ENCODE data around the gene NMD3.
A peak's percentile ranks its signal among the peaks of the same experiment; 100 is the strongest.
"Not testable (repeated sequence)": the region's sequence is repeated elsewhere in the genome, so short reads cannot be mapped to it uniquely, and the experiment has no call there.

NMD3 gene

DNA sequence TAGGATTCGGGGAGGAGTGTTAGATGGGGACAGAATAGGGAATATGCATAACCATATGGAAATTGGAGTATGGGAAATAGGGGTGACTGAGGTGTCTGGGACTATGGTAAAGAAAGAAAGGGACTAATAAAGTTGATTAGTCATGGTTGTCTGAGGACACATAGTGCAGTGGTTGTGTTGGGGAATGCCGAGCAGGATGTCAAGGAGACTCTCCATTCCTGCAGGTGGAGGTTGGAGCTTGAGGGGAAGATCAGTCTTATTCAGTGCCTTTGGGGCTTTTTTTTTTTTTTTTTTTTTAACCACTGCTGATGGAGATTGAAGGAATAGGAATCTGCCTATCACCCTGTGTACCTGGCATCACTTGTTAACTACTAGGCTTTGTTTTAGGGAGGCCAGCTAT lies 10.8 kb downstream of the NMD3 start:
- DNase-seq (ENCODE audit: low spot score), result no peak

DNA sequence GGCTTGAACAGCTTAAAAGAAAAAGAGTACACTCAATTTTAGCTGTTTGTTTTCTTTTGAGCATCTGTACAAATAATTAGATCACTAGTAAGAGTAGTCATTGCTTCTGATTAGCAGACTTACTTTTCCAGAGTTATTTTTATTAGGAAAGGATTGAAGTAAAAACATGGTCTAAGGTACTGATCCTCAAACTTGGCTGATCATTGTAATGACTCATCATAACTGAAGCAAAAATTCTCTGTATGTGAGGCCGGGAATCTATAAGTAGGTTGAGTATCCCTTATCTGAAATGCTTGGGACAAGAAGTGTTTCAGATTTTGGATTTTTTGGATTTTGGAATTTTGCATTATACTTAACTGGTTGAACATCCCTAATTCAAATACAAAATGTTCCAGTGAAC lies 12.4 kb downstream of the NMD3 start:
- DNase-seq (ENCODE audit: low spot score), result no peak

DNA sequence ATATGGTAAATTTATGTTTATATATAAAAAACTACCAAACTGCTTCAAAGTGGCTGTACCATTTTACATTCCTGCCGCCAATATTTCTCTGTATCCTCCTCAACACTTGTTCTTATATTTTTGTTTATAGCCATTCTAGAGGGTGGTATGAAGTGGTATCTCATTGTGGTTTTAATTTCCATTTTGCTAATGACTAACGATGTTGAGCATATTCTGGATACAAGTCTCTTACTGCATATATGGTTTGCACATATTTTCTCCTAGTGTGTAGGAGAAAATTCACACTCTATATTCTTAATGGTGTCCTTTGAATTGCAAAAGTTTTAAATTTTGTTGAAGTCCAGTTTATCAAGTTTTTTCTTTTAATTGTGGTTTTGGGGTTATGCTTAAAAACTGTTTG lies 15.1 kb downstream of the NMD3 start:
- no peak for DNase-seq (ENCODE audit: low spot score)

DNA sequence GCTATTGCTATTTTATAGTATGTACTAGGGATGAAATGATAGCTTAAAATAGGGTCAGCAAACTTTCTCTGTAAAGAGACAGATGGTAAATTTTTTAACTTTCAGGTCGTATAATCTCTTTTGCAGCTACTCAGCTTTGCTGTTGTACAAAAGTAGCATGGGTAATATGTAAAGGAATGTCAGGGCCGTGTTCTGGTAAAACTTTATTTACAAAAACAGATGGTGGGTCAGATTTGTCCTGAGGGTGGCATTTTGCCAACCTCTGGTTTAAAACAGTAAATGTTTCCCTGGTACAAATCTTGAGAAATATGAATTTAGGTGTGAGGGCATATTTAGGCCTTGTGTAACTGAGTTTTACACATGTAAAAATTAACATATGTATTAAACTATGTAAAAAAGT lies 18.6 kb downstream of the NMD3 start:
- no peak for DNase-seq (ENCODE audit: low spot score)

DNA sequence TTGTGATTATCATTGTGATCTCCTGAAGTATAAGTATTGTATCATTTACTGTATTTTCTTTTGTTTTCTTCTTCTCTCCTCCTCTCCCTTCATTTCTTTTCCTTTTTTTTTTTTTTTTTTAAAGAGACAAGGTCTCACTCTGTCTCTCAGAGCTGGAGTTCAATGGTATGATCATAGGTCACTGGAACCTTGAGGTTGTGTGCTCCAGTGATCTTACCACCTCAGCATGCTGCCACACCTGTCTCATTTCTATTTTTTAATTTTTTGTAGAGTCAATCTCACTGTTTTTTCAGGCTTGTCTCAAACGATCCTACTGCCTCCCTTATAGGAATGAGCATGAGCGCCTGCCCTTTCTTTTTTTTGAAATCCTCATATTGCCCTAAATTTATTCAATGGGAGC lies 23.4 kb downstream of the NMD3 start:
- no peak for DNase-seq (ENCODE audit: low spot score)

DNA sequence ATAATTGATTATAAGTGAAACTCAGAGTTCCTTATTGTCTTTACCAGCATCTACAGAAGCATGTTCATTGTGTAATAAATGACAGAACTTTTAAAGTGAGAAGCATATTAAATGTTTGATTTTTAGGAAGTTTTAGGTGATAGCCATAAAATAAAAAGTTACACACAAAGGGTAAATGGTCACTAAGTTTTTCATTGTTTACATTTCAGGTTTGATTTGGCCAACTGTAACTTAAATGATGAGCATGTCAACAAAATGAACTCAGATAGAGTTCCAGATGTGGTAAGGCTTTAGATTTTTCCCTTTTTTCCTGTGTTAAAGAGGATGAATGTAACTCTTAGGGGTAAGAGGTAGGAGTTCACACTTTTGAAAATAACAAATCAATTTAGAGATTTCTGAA lies 25.9 kb downstream of the NMD3 start:
- no peak for DNase-seq (ENCODE audit: low spot score)

DNA sequence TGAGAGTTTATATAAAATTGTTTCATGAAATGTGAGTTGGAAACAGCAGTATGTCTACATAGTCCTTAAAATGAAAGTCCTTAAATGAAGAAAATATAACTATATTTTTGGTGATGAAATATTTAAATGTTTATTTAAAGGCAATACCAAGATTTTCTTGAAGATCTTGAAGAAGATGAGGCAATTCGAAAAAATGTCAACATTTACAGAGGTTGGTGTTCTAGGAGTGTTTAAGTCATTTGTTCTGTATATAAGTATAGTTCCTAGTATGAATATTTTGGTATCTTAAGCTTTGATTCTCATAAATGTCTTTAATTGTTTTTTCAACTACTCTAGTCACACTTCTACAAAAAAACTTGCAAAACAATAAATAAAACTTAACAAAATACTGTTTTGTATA lies 29.0 kb downstream of the NMD3 start:
- no peak for DNase-seq (ENCODE audit: low spot score)

DNA sequence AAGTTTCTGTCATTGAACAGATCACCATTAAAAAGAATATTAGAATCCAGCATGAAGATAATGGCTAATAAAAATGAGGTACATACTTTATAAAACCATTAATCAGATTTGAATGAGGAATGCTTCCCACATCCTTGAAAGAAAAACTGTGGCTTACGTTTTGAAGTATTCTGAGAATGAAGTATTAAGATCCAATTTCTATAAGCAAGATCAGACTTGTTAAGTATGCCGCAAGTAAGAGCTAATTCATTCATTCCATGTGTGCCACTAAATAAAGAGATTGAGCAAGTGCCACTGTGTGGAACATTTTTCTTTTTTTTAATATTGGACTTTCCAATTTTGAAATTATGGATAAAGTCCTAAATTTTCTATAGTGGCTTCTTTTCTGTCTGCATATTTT lies 30.6 kb downstream of the NMD3 start:
- no peak for DNase-seq (ENCODE audit: low spot score)

DNA sequence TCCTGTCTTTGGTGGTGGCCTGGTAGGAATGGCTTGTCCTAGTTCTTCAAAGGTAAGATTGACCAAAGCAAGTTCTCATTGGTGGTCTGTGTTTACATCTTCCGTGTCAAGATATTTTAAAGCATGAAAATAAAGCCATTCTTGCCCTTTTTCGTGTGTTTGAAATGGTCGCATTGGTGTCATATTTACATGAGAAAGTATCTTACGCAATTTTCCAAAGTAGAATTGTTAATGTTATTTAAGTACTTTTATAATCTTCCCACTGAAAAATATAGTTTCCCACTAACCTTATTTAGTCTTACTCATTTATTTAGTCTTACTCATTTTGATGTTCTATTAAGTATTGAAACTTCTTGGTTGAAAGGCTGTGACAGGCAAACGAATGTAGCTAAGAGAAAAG lies 31.0 kb downstream of the NMD3 start:
- DNase-seq (ENCODE audit: low spot score), result no peak

DNA sequence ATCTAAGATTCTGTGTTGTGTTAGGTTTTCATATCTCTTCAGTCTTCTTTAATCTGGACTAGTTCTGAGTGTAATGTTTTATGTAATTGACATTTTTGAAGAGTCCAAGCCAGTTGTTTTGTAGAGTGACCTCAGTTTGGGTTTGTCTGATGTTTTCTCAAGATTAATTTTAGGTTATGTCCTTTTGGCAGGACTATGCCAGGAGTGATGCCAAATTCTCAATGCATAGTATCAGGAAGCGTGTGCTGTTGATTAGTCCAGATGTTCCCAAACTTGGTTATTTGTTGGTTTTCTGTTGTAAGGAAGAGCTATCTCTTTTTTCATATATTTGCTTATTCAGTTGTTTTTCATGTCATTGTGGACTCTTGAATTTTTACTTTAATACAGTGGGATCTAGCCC lies 32.6 kb downstream of the NMD3 start:
- DNase-seq (ENCODE audit: low spot score), result no peak

DNA sequence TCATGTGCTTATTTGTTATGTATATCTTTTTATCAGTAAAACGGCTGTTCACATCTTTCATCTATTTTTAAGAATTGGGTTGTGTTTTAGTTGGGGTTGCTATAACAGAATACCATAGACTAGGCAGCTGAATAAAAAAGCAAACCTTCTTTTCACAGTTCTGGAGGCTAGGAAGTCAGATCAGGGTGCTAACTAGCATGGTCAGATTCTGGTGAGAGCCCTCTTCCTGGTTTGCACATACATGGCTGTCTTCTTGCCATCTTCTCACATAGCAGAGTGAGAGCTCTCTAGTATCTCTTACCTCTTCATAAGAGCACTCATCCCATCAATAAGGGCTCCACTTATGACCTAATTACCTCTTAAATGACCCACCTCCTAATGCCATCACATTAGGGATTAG lies 33.8 kb downstream of the NMD3 start:
- DNase-seq (ENCODE audit: low spot score), result no peak

DNA sequence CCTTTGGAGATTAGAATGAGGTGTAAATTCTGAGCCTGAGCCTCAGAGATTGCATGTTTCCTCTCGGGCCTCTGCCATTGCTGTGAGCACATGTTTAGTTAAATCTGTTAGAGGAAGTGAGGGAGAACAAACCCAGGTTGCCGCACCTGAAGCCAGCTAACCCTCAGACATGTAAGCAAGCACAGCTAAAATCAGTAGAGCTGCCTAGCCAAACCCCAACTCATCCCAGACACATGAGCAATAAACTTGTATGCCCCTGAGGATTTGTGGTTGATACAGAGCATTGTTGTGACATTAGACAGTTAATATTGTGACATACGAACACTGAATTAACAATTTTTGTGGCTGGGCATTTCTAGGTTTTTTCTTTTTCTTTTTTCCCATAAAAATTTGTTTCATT lies 41.9 kb downstream of the NMD3 start:
- no peak for DNase-seq (ENCODE audit: low spot score)

DNA sequence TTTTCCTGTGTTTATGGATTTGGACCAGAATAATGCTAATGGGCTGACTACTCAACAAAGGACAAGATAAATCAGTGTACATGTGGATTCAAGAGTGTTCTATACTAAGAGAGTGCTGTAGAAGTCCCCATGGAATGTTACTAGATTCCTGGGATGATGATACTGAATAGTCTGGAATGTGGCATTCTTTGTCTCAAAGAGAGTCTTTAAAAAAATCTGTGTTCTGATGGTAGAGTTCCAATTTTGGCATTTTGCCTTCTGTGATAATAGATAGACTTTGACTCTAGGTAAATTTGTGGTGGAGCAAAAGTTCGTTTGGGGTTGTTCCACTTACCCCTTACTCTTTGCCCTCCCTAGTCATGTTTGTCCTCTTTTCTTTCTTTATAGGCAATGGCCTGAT lies 43.7 kb downstream of the NMD3 start:
- DNase-seq (ENCODE audit: low spot score), result no peak

DNA sequence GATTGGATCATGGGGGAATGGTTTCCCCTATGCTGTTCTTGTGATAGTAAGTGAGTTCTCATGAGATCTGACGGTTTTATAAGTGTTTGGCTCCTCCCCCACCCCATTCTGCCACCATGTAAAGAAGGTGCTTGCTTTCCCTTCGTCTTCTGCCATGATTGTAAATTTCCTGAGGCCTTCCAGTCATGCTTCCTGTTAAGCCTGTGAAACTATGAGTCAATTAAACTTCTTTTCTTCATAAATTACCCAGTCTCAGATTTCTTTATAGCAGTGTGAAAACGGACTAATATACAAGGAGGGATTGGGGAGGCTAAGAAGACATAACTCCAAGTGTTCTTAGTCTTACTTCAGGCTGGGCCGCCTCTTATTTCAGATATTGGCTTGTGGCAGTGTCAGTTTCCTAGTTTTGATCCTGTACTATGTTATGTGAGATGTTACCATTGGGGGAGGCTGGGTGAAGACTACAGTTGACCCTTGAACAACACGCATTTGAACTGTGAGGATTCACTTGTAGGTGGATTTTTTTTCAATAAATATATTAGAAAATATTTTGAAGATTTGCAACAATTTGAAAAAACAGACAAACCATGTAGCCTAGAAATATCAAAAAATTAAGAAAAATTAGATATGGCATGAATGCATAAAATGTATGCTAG lies 44.9 kb downstream of the NMD3 start:
- no peak for DNase-seq (ENCODE audit: low spot score)

DNA sequence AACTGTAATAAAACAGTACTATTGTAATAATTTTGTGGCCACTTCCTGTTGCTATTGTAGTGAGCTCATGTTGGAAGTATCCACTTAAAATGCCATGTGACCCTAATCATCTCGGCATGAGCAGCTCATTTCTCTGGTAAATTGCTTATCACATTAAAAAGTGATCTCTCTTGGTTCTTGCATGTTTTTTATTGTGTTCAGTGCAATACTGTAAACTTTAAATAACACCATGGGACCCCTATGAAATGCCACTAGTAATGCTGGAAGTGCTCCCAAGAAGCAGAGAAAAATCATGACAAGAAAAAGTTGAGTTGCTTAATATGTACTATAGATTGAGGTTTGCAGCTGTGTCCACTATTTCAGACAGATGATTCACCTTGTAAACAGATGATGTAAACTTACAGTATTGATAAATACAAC lies 45.6 kb downstream of the NMD3 start:
- DNase-seq (ENCODE audit: low spot score), result no peak

DNA sequence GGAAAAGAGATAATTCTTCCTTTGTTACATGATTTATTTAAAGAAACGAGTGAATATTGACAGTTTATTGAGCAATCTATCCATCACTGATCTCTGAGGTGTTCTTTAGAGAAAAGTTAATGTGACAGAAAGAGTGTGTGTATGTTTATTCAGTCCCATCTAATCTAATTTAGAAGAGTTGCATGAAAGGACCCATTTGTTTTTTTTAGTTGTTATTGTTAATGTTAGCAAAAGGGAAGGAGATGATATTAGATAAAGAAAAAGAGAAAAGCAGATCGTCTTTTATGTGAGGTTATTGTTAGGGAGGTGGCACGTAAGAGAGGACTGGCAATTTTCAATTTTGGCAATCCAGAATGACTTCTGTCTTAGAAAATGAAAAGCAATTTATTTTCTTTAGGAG lies 46.5 kb downstream of the NMD3 start:
- DNase-seq (ENCODE audit: low spot score), result no peak

DNA sequence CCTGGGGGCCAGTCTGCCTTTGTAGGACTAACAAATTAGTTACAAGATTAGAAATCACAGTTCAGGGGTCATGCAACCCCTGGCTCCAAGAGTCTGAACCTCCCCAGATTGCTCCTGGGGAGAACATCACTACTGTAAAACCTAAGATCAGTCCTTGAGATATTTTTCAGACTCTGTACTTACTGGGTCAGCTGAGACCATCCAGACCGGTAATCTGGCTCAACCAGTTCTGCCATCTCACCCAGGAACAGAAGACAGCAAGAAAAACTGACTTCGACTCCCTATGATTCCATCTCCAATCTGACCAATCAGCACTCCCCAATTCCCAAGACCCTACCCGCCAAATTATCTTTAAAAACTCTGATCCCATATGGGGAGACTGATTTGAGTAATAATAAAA lies 47.5 kb downstream of the NMD3 start:
- no peak for DNase-seq (ENCODE audit: low spot score)

DNA sequence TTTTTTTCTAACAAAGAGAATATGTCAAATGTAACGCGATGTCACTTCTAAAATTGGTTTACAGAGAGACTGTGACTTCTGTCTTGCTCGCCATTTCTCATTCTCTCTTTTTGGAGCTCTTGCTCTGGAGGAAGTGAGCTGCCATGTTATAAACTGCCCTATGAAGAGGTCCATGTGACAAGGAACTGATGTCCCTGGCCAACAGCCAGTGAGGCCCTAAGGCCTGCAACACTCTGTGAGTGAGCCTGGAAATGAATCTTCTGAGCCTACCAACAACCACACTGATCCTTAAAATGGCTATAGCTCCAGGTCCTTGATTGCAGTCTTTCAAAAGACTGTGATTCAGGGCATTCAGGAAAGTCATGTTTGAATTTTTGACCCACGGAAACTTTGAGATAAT lies 49.9 kb downstream of the NMD3 start:
- DNase-seq (ENCODE audit: low spot score), result no peak

DNA sequence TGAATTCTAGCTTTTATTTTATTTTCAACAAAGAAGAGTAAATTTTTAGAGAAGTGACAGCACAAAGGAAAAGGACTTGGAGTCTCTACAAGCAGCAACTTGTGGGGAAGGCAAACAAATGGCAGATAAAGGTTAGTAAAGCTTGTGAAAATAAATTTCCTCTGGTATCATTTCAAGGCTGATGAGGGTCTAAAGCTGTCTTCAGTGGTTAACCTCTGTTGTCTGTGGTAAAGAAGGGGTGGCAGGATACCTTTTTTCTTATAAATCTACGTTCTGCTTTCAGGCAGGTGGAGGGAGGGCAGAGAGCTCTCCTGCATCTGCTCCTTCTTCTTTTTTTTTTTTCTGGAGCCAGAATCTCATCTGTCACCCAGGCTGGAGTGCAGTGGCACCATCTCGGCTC lies 50.5 kb downstream of the NMD3 start:
- DNase-seq (ENCODE audit: low spot score), result no peak

DNA sequence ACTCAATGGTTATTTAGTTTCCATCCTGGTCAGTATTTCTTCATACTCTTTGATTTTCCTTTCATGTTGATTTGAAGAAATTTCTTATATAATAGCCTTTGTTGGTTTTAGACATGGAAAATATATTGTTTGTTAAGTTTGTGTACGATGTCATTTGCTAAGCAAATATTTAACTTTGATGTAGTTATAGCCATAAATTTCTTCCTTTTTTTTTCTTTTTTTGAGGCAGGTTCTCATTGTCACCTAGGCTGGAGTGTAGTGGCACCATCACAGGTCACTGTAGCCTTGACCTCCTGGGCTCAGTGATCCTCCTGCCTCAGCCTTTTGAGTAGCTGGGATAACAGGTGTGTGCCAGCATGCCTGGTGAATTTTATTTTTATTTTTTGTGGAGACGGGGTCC lies 51.4 kb downstream of the NMD3 start:
- no peak for DNase-seq (ENCODE audit: low spot score)

DNA sequence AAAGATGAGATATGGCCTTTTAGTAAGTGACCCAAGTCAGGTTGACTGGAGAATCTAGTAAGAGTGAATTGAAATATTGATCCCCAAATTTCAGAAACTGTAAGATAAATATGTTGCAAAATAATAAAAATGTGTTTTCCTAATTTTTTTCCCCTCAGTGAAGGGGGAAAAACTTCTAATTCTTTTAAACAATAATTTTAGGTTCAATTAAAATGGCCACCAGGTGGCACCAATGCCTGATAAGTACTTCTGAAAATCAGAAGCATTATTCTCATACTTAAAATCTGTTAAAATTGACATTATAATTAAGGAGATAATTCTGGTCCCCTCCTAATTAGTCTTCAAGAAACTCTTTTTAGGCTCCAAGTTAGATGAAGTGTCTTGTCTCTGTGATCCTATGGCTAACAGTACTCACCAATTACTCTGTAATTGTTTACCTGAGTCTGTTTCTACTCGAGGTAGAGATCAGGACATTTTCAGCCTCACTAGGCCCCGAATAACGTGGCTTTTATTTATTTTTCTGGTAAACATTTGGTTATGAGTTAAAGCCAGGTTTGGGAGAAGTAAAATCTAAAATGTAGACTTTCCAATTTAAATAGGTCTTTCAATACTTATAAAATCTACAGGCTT lies 52.6 kb downstream of the NMD3 start:
- peak; percentile 42 for DNase-seq (ENCODE audit: low spot score)

DNA sequence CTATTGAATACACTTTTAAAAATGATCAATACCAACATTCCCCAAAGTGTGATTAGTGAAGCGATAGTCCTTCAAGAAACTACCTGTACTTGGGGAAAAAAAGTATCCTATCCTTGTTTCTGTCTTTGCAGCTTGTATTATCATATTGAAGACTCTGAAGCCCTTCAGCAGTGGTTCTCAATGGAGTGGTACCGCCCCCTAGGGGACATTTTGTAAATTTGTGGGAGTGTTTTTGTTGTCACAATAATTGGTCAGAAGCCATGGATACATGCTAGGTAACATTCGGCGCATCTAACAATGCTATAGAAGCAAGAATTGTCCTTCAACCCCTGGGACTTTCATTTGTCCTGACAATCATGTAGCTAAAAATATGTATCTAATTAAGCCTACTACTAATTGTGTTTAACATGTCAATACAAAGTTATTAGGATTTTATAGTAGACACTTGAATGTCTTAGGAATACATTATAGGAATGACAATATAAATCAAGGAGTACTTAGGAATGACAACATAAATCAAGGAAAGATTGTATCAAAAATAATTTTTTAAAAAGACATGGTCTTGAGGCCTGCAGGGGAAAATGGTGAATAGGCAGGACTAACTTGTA lies 53.7 kb downstream of the NMD3 start:
- DNase-seq (ENCODE audit: low spot score), result peak; percentile 7

DNA sequence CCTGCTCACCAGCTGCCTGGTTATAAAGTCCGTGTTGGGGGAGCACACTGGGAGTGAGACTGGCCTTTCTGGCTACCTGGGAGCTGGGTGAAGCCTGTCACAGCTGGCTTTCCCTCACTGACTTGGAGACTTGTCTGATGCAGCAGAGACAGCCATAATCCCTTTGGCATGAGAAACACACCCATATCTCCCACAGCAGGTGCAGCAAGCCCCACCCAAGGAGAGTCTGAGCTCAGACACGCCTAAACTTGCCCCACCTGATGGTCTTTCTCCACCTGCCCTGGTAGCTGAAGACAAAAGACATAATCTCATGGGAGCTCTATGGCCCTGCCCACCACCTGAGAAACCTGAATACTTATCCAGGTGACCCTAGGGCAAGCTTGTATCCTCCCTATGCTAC lies 54.8 kb downstream of the NMD3 start:
- no peak for DNase-seq (ENCODE audit: low spot score)

DNA sequence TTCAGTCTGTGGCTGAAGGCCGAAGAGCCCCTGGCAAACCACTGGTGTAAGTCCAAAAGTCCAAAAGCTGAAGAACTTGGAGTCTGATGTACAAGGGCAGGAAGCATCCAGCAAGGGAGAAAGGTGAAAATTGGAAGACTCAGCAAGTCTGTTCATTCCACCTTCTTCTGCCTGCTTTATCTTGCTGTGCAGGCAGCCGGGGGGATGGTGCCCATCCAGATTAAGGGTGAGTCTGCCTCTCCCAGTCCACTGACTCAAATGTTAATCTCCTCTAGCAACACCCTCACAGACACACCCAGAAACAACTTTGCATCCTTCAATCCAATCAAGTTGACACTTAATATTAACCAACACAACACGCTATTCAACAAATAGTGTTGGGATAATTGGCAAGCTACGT lies 61.3 kb downstream of the NMD3 start:
- not testable (repeated sequence) for DNase-seq (ENCODE audit: low spot score)
